OCI-LY3 (cell line): ENCODE data around the gene ATP5ME.

Source experiments
- H2AFZ ChIP-seq: fragments of 200-600, 300-600 bp; shearing (Covaris generic); 2 replicates; pipeline ENCODE4 v1.6.0; 2014; ENCODE audit warnings: antibody characterized with exemption, low read depth, low read length
- H3K27ac ChIP-seq: fragments of 200-600, 300-600 bp; sonication (generic); 2 replicates; pipeline ENCODE4 v1.5.1; 2014; ENCODE audit warnings: mild to moderate bottlenecking, low read length, moderate library complexity, mixed read lengths
- H3K27me3 ChIP-seq: fragments of 200-600, 300-600 bp; sonication (generic); 2 replicates; pipeline ENCODE4 v1.6.1; 2014; ENCODE audit warnings: low read depth, low read length, mixed read lengths
- H3K36me3 ChIP-seq: fragments of 200-600, 300-600 bp; sonication (generic); replicated peaks from 2 replicates; pipeline ENCODE3; 2014; ENCODE audit warnings: low read depth, low read length, mixed read lengths
- H3K4me1 ChIP-seq: fragments of 300-600, 200-600 bp; sonication (generic); 2 replicates; pipeline ENCODE4 v1.6.1; 2014; ENCODE audit warnings: low read length, mixed read lengths
- H3K4me2 ChIP-seq: fragments of 200-600, 300-600 bp; sonication (generic); 2 replicates; pipeline ENCODE4 v1.6.1; 2014; ENCODE audit warnings: low read length, mixed read lengths
- H3K4me3 ChIP-seq: fragments of 300-600, 200-600 bp; sonication (generic); 2 replicates; pipeline ENCODE4 v1.5.1; 2014; ENCODE audit warnings: antibody characterized with exemption, mild to moderate bottlenecking, low read length, moderate library complexity
- H3K79me2 ChIP-seq: fragments of 300-600, 200-600 bp; shearing (Covaris generic); 2 replicates; pipeline ENCODE4 v1.6.1; 2014; ENCODE audit warnings: mild to moderate bottlenecking, low read length, mixed read lengths
- H3K9ac ChIP-seq: fragments of 300-600, 200-600 bp; shearing (Covaris generic); 2 replicates; pipeline ENCODE4 v1.6.0; 2014; ENCODE audit warnings: mild to moderate bottlenecking, low read length, moderate library complexity
- H3K9me3 ChIP-seq: fragments of 200-600, 300-600 bp; shearing (Covaris generic); 2 replicates; pipeline ENCODE4 v1.6.1; 2014; ENCODE audit warnings: low read length, mixed read lengths; ENCODE audit not compliant: insufficient read depth
- H4K20me1 ChIP-seq: fragments of 200-600, 300-600 bp; sonication (generic); 2 replicates; pipeline ENCODE4 v1.6.1; 2016; ENCODE audit warnings: low read length, mixed read lengths; ENCODE audit not compliant: insufficient read depth
- EZH2phosphoT487 ChIP-seq: fragments of 200-600 bp; shearing (Covaris generic); IDR thresholded peaks from 2 replicates; pipeline ENCODE4 v1.6.1; 2018; ENCODE audit warnings: antibody characterized with exemption, mixed run types, low read depth
- TF ChIP-seq, protein P1 (sequence below): fragments of 200-600, 300-600 bp; sonication (generic); IDR thresholded peaks from 2 replicates; pipeline ENCODE4 v1.5.1; 2014; ENCODE audit warnings: antibody characterized with exemption, low read length, low read depth

Gene ATP5ME

DNA sequence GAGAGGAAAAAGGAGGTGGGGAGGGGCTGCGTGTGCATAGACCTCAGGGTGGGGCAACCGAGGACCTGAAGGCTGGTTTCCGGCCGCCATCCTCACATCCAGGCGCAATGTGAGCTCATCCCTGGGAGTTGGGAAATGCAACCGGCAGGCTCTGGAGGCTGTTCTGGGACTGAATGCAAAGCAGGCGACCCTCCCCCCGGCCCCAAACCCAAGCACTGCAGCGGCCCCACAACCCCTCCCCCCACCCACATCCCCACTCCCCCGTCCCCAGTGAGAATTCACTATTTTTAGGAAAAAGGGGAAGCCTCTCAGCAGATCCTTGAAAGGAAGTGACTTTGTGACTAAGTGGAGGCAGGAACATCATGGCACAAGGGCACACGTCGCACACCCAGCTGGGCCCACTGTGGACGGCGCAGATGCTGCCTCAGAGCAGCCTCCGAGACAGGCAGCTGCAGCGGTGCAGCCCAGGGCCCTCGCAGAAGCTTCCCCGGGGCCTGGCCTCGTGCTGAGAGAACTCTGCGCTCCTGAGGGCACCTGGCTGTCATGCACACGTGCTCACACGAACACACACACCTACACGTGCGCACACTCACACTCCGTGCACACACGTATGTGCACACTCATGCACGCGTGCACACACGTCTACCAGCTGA, 50.0 kb downstream of the ATP5ME start:
- Histone ChIP-seq H3K4me2 (no peak overlapping the region), H3K36me3 (no peaks in the 10 kb centered on the region), H3K9ac (no peak overlapping the region), H3K27me3 (no peaks in the 10 kb centered on the region), H3K9me3 (no peaks in the 10 kb centered on the region), H3K27ac (no peak overlapping the region), H3K4me1 (no peaks in the 10 kb centered on the region), H3K4me3 (no peak overlapping the region), H2AFZ (no peak overlapping the region), H3K79me2 (no peaks in the 10 kb centered on the region), H4K20me1 (no peaks in the 10 kb centered on the region)
- TF ChIP-seq, protein P1, sequence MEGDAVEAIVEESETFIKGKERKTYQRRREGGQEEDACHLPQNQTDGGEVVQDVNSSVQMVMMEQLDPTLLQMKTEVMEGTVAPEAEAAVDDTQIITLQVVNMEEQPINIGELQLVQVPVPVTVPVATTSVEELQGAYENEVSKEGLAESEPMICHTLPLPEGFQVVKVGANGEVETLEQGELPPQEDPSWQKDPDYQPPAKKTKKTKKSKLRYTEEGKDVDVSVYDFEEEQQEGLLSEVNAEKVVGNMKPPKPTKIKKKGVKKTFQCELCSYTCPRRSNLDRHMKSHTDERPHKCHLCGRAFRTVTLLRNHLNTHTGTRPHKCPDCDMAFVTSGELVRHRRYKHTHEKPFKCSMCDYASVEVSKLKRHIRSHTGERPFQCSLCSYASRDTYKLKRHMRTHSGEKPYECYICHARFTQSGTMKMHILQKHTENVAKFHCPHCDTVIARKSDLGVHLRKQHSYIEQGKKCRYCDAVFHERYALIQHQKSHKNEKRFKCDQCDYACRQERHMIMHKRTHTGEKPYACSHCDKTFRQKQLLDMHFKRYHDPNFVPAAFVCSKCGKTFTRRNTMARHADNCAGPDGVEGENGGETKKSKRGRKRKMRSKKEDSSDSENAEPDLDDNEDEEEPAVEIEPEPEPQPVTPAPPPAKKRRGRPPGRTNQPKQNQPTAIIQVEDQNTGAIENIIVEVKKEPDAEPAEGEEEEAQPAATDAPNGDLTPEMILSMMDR, result no peak
- no peak for TF ChIP-seq EZH2phosphoT487

- Histone ChIP-seq H2AFZ (no peak overlapping the region), H3K9me3 (no peaks in the 10 kb centered on the region), H3K4me1 (no peaks in the 10 kb centered on the region), H3K27ac (no peak overlapping the region), H3K9ac (no peak overlapping the region), H3K4me2 (no peak overlapping the region), H3K4me3 (no peak overlapping the region), H4K20me1 (no peaks in the 10 kb centered on the region), H3K36me3 (no peaks in the 10 kb centered on the region), H3K79me2 (no peaks in the 10 kb centered on the region), H3K27me3 (no peaks in the 10 kb centered on the region)
- TF ChIP-seq, protein P1, result no peak
- TF ChIP-seq EZH2phosphoT487, result no peak
These were observed 50.8 kb downstream of the ATP5ME start for GRCh38 chr4:622996-623913.
